NB4 (cell line): ENCODE results near the gene EXOC6.

Source experiments
- MAX ChIP-seq: IDR thresholded peaks from 2 replicates; pipeline ENCODE4 v1.6.1; 2011; ENCODE audit warnings: low read depth, low read length
- MYC ChIP-seq: IDR thresholded peaks from 2 replicates; pipeline ENCODE4 v1.6.1; 2011; ENCODE audit warnings: low read depth, low read length
- TF ChIP-seq, protein P1 (sequence below): IDR thresholded peaks from one replicate; pipeline ENCODE4 v1.5.1; 2012; ENCODE audit warnings: low read depth, low read length

DNA sequence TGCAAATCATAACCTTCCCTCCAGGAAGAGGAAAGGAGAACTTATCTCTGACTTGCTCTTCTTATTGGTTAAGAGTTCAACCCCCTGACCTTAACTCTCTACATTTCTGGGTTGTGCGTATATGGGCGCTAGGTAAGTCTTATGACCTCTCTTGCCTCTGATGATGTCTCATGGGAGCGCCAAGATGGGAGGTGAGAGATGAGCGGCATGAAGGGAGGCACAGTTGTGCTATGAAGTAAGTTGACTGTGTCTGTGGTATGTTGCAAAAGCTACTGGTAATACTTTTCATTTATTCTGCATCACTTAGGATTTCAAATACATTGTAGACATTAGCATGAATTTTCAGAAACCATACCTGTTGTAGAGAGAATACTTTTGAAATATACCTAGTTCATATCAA, 59.0 kb downstream of the EXOC6 start:
- TF ChIP-seq, protein P1, sequence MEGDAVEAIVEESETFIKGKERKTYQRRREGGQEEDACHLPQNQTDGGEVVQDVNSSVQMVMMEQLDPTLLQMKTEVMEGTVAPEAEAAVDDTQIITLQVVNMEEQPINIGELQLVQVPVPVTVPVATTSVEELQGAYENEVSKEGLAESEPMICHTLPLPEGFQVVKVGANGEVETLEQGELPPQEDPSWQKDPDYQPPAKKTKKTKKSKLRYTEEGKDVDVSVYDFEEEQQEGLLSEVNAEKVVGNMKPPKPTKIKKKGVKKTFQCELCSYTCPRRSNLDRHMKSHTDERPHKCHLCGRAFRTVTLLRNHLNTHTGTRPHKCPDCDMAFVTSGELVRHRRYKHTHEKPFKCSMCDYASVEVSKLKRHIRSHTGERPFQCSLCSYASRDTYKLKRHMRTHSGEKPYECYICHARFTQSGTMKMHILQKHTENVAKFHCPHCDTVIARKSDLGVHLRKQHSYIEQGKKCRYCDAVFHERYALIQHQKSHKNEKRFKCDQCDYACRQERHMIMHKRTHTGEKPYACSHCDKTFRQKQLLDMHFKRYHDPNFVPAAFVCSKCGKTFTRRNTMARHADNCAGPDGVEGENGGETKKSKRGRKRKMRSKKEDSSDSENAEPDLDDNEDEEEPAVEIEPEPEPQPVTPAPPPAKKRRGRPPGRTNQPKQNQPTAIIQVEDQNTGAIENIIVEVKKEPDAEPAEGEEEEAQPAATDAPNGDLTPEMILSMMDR: no peak
- no peak for TF ChIP-seq MYC
- TF ChIP-seq MAX: no peak
